ENCODE results near the gene BAIAP2L2.
"Not testable (repeated sequence)": the region's sequence is repeated elsewhere in the genome, so short reads cannot be mapped to it uniquely, and the experiment has no call there.

The BAIAP2L2 gene

GRCh38 chr22:38080474-38080849, 30.0 kb downstream of the BAIAP2L2 start:
- DNase-seq (ENCODE audit: low read depth, low spot score), result no peak
- H3K4me3 ChIP-seq (ENCODE audit: low read depth, low read length), result no peak overlapping the region; the same call in 1 of the 2 replicates
- POLR2A ChIA-PET, result no interaction called here
- TF ChIP-seq, protein P1, sequence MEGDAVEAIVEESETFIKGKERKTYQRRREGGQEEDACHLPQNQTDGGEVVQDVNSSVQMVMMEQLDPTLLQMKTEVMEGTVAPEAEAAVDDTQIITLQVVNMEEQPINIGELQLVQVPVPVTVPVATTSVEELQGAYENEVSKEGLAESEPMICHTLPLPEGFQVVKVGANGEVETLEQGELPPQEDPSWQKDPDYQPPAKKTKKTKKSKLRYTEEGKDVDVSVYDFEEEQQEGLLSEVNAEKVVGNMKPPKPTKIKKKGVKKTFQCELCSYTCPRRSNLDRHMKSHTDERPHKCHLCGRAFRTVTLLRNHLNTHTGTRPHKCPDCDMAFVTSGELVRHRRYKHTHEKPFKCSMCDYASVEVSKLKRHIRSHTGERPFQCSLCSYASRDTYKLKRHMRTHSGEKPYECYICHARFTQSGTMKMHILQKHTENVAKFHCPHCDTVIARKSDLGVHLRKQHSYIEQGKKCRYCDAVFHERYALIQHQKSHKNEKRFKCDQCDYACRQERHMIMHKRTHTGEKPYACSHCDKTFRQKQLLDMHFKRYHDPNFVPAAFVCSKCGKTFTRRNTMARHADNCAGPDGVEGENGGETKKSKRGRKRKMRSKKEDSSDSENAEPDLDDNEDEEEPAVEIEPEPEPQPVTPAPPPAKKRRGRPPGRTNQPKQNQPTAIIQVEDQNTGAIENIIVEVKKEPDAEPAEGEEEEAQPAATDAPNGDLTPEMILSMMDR (IDR thresholded peaks at IDR 0.05; ENCODE audit: insufficient read depth, low read length, missing control alignments), result no peak
- CTCF ChIA-PET, result no interaction called here

- no peak for DNase-seq (ENCODE audit: low read depth, low spot score)
- POLR2A ChIA-PET, result no interaction called here
- TF ChIP-seq, protein P1 (IDR thresholded peaks at IDR 0.05; ENCODE audit: insufficient read depth, low read length, missing control alignments), result no peak
- no peak overlapping the region for H3K4me3 ChIP-seq (ENCODE audit: low read depth, low read length)
- CTCF ChIA-PET, result interaction anchor here (0.8 kb wide), 1 partner anchor 29 kb away, joined by 3 read pairs; no protein-coding TSS in a partner anchor
These were observed 30.7 kb downstream of the BAIAP2L2 start for GRCh38 chr22:38079804-38080203.

GRCh38 chr22:38079208-38079607, 31.3 kb downstream of the BAIAP2L2 start:
- POLR2A ChIA-PET; DNase-seq (ENCODE audit: low read depth, low spot score); H3K4me3 ChIP-seq (ENCODE audit: low read depth, low read length): not testable (repeated sequence)
- CTCF ChIA-PET, result interaction anchor here (0.8 kb wide), 1 partner anchor 29 kb away, joined by 3 read pairs; no protein-coding TSS in a partner anchor

DNA sequence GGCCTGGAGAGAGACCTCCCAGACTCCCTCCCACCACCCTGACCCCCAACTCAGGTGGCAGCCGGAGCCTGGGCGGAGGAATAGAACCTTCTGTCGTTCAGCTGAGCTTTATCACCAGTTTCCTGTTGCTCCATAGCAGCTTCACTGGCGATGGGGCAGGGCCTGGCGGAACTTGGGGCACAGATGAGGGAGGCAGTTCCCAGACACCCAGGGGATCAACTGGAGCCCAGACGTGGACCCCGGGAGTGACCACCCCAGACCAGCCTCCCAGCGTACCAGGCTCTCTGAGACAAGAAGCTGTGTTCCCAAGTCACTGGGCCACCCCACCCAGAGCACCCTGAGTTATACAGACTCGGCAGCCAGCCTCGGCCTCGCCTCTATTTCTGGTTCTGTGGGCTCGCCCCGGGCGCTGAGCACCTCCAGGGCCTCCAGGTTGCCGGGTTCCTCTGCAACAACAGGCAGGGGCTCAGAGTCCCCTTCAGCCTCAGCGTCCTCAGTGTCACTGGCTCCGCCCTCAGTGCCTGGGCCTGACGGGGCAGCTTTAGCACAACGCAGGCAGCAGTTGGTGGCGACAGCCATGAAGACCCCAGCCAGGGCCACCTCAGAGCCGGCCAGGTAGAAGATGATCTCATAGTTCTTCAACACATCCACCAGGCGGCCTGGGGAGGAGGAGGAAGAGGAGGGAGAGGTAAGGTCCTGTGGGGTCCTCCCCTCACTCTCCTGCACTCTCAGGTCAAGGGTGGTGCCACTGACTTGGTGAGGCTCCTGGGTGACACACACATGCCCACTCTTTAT, 32.2 kb downstream of the BAIAP2L2 start:
- no peak overlapping the region for H3K4me3 ChIP-seq (ENCODE audit: low read depth, low read length)
- ChIA-PET CTCF (no interaction called here), POLR2A (no interaction called here)
- TF ChIP-seq, protein P1 (IDR thresholded peaks at IDR 0.05; ENCODE audit: insufficient read depth, low read length, missing control alignments), result no peak
- DNase-seq (ENCODE audit: low read depth, low spot score), result no peak

DNA sequence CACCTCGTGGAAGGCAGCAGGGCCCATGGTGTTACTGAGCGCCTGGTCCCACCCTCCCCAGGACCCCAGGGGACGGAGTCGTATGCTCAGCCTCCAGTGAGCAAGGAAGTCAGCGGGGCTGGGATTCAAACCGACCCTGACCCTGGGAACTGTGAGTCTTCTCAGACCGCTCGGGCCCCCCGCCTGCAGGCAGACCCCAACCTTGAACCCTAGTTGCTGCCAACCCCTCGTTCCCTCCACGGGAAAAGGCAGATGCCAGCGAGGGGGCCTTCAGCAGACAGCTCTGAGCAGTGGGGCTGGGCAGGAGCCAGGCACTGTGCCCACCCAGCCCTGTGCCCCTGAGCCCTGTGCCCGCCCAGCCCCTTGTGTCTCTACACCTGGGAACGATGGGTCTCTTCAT, 32.9 kb downstream of the BAIAP2L2 start:
- TF ChIP-seq, protein P1 (IDR thresholded peaks at IDR 0.05; ENCODE audit: insufficient read depth, low read length, missing control alignments), result no peak
- no peak for DNase-seq (ENCODE audit: low read depth, low spot score)
- ChIA-PET POLR2A (no interaction called here), CTCF (no interaction called here)
- H3K4me3 ChIP-seq (ENCODE audit: low read depth, low read length), result no peak overlapping the region

- DNase-seq (ENCODE audit: low read depth, low spot score), result no peak
- TF ChIP-seq, protein P1 (IDR thresholded peaks at IDR 0.05; ENCODE audit: insufficient read depth, low read length, missing control alignments), result no peak
- ChIA-PET POLR2A (no interaction called here), CTCF (no interaction called here)
- no peak overlapping the region for H3K4me3 ChIP-seq (ENCODE audit: low read depth, low read length)
These were observed 33.4 kb downstream of the BAIAP2L2 start for GRCh38 chr22:38077096-38077495.

- no peak overlapping the region for H3K4me3 ChIP-seq (ENCODE audit: low read depth, low read length)
- CTCF ChIA-PET, result no interaction called here
- DNase-seq (ENCODE audit: low read depth, low spot score), result no peak
- POLR2A ChIA-PET, result no interaction called here
- TF ChIP-seq, protein P1 (IDR thresholded peaks at IDR 0.05; ENCODE audit: insufficient read depth, low read length, missing control alignments), result no peak
These were observed 34.5 kb downstream of the BAIAP2L2 start for GRCh38 chr22:38075961-38076360.
